Brain microvascular endothelial cell (primary cell): Measurements from ENCODE around the gene KLHL26.

Experiments
- DNase-seq: peaks from one replicate; pipeline ENCODE4 v3.0.0-alpha.2; 2020
- H3K27ac ChIP-seq: fragments of 250-450 bp; sonication (Bioruptor Pico); 2 replicates; pipeline ENCODE4 v1.5.1; 2020; ENCODE audit warnings: mild to moderate bottlenecking, moderate library complexity
- H3K27me3 ChIP-seq: fragments of 250-450 bp; sonication (Bioruptor Pico); replicated peaks from 2 replicates; pipeline ENCODE4 v1.5.1; 2020; ENCODE audit warnings: mild to moderate bottlenecking
- H3K36me3 ChIP-seq: fragments of 250-450 bp; sonication (Bioruptor Pico); replicated peaks from 2 replicates; pipeline ENCODE4 v1.5.1; 2020; ENCODE audit warnings: mild to moderate bottlenecking
- H3K4me3 ChIP-seq: 2 replicates; pipeline ENCODE4 v1.5.1; 2011; ENCODE audit warnings: low read depth, mild to moderate bottlenecking, control low read depth, low read length, moderate library complexity
- CTCF ChIP-seq: IDR thresholded peaks from 2 replicates; pipeline ENCODE4 v1.5.1; 2011; ENCODE audit warnings: low read depth, mild to moderate bottlenecking, moderate library complexity, low read length, control low read depth, inconsistent platforms; ENCODE audit errors: missing control alignments
- in situ Hi-C: cut with HindIII; loops from 2 replicates; pipeline ENCODE4 v1.10.0; 2017; ENCODE audit warnings: low sequenced_read_pairs, low pct_ligation_motif_present

The KLHL26 gene

GRCh38 chr19:18636969-18637629, at the start of gene KLHL26:
Gene KLHL26, plus strand, starts transcription at chr19:18637028. Its CDS starts 27 bp downstream, at chr19:18637055.
- Histone ChIP-seq H3K27ac (no peak within 1 kb of the TSS), H3K36me3 (no peaks in the 10 kb centered on the region), H3K4me3 (peak within 1 kb of the TSS; percentile 71), H3K27me3 (no peaks in the 10 kb centered on the region)
- no peak for DNase-seq
- in situ Hi-C loops = no loop called here
- TF ChIP-seq CTCF = no peak

- H3K4me3 ChIP-seq = no peak overlapping the region
- H3K36me3 ChIP-seq = peaks cover 6% of the 10 kb centered on the region
- no peak for DNase-seq
- in situ Hi-C loops = loop anchor here (25.0 kb wide), 1 partner anchor 275 kb away; no protein-coding TSS in a partner anchor
- no peak for TF ChIP-seq CTCF
- no peak overlapping the region for H3K27ac ChIP-seq
- H3K27me3 ChIP-seq = no peaks in the 10 kb centered on the region
Observed at GRCh38 chr19:18587561-18587960, 49.3 kb upstream of the KLHL26 start.

- DNase-seq = no peak
- peaks cover 6% of the 10 kb centered on the region for H3K36me3 ChIP-seq
- peak overlapping the region; percentile 71 for H3K4me3 ChIP-seq
- in situ Hi-C loops = loop anchor here (25.0 kb wide), 1 partner anchor 274 kb away; no protein-coding TSS in a partner anchor
- no peak for TF ChIP-seq CTCF
- peak overlapping the region; percentile 73 for H3K27ac ChIP-seq
- no peaks in the 10 kb centered on the region for H3K27me3 ChIP-seq
Observed at GRCh38 chr19:18587962-18588610, 48.7 kb upstream of the KLHL26 start.

GRCh38 chr19:18588611-18589379, 48.0 kb upstream of the KLHL26 start, which contains the start of gene REX1BD:
Gene REX1BD, plus strand, starts transcription at chr19:18588798. Its CDS starts 4 bp downstream, at chr19:18588802.
- H3K27me3 ChIP-seq = no peaks in the 10 kb centered on the region
- DNase-seq = peak; percentile 54
- H3K36me3 ChIP-seq = peaks cover 6% of the 10 kb centered on the region
- in situ Hi-C loops = loop anchor here (25.0 kb wide), 1 partner anchor 274 kb away; no protein-coding TSS in a partner anchor
- H3K4me3 ChIP-seq = peak within 1 kb of the TSS; percentile 71
- TF ChIP-seq CTCF = peak; percentile 85
- peak within 1 kb of the TSS; percentile 73 for H3K27ac ChIP-seq

GRCh38 chr19:18589380-18590272, 47.2 kb upstream of the KLHL26 start:
- no peaks in the 10 kb centered on the region for H3K27me3 ChIP-seq
- H3K4me3 ChIP-seq = peak overlapping the region; percentile 71
- no peak for TF ChIP-seq CTCF
- in situ Hi-C loops = loop anchor here (25.0 kb wide), 1 partner anchor 273 kb away; no protein-coding TSS in a partner anchor
- peak overlapping the region; percentile 73 for H3K27ac ChIP-seq
- H3K36me3 ChIP-seq = peaks cover 6% of the 10 kb centered on the region
- DNase-seq = peak; percentile 42
